Aorta (tissue), 5 donors: ENCODE results near the gene HOXD13. TPM values are rescaled to one million over a fixed set of nuclear protein-coding genes. Genes with fewer than 3 reads are reported as not detected.

Experiments used
- ATAC-seq: fragments of 200-7000 bp; cut with Tn5 transposase; one replicate; pipeline ENCODE4 v1.9.1; 2022; ENCODE audit warnings: moderate library complexity; ENCODE audit not compliant: low FRiP score
- DNase-seq, 2 donors: peaks; one replicate each; pipeline ENCODE4 v3.0.0-alpha.2; 2020
- H3K27ac ChIP-seq, 2 donors: one replicate each; pipeline ENCODE4 v1.5.1; 2013; ENCODE audit warnings: low read length in 2 of 2, mild to moderate bottlenecking in 2 of 2, moderate library complexity in 2 of 2, control low read depth in 1 of 2, inconsistent platforms in 1 of 2, low read depth in 1 of 2
- H3K27me3 ChIP-seq, 2 donors: one replicate each; pipeline ENCODE4 v1.6.1; 2013; ENCODE audit warnings: control low read depth in 1 of 2, low read length in 1 of 2, mild to moderate bottlenecking in 1 of 2, moderate library complexity in 1 of 2; ENCODE audit not compliant: insufficient read depth in 2 of 2, control insufficient read depth in 1 of 2
- H3K36me3 ChIP-seq, 2 donors: one replicate each; pipeline ENCODE4 v1.6.1; 2013; ENCODE audit warnings: control low read depth in 1 of 2, low read length in 1 of 2, mild to moderate bottlenecking in 1 of 2; ENCODE audit not compliant: insufficient read depth in 2 of 2, control insufficient read depth in 1 of 2
- H3K4me1 ChIP-seq, 2 donors: one replicate each; pipeline ENCODE4 v1.6.1; 2013; ENCODE audit warnings: low read length in 2 of 2, control low read depth in 1 of 2, mild to moderate bottlenecking in 1 of 2, moderate library complexity in 1 of 2; ENCODE audit not compliant: insufficient read depth in 2 of 2, control insufficient read depth in 1 of 2
- H3K4me3 ChIP-seq, 2 donors: one replicate each; pipeline ENCODE4 v1.5.1; 2013; ENCODE audit warnings: low read length in 2 of 2, control low read depth in 1 of 2, mild to moderate bottlenecking in 1 of 2
- H3K9me3 ChIP-seq: one replicate; pipeline ENCODE4 v1.6.1; 2013; ENCODE audit warnings: mild to moderate bottlenecking, low read length; ENCODE audit not compliant: control insufficient read depth
- WGBS, 2 donors: extraction: QIAGEN DNeasy Blood & Tissue Kit; methylation state at CpG; one replicate each; pipeline ENCODE4 v1.1.7; 2013; 5-methylcytosine and 5-hydroxymethylcytosine counted together
- intact Hi-C, 2 donors: fragments of 100-400 bp; cut with DNase I; formaldehyde crosslinking; loops; one replicate each; pipeline versions ENCODE4 v1.14.2 to v1.15.0; 2022
- polyA plus RNA-seq, 2 donors: library from polyadenylated mRNA; stranded (reverse); fragments of 200-250 nt; gene quantifications; one replicate each; pipeline ENCODE4 v1.2.3, GENCODE V29; 2013
- total RNA-seq, 2 donors: library from RNA; stranded (reverse); fragmentation: NEBNext Ultra II Directional; extraction: Animal tissue kit (Norgen Biotek cat#: 25700); gene quantifications; one replicate each; pipeline ENCODE4 v1.2.1, GENCODE V29; 2021
- donor health status: healthy with polysubstance abuse.
- donor health status: Bipolar disorder and iron deficiency.
- donor health status: DM: no; HTN: no; CAD: no.
- donor health status: DM: no; HTN: no; CAD: no.
- donor health status: DM: yes; HTN: yes; CAD: no.

The HOXD13 gene
- total and polyA plus RNA-seq, 4 donors: not detected

DNA sequence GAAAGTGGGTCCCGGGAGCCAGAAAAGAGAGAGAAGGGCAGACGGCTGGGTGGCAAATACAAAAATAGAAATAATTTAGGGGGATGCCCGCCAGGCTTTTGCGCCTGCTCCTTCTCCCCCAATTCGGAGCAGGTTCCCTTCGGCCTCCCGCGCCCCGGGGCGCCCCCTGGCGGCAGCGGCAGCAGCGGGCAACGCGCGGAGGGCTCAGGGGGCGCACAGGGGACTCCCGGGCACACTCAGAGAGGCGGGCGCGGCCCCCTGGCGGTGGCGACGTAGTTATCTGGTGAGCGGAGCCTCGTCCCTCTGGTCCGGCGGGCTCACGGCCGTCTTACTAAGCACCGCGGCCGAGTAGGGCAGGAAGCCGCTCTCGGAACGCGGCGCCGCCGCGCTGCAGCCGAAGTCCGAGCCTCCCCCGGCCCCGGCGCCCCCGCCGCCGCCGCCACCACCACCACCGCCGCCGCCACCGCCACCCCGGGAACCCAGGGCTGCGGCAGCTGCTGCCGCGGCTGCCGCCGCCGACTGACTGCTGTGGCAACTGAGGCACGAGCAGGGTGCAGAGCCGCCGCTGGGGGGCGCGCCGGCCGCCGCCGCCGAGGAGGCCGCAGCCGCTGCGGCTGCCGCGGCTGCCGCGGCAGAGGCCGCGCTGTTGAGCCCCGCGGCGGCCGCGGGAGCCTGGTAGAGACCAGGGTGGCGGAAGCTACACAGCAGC lies 12.5 kb upstream of the HOXD13 start:
- Histone ChIP-seq H3K9me3 (peaks cover 2% of the 10 kb centered on the region), H3K27me3 (no peaks in the 10 kb centered on the region), H3K36me3 (no peaks in the 10 kb centered on the region), H3K4me1 (no peaks in the 10 kb centered on the region), H3K27ac (no peak overlapping the region), H3K4me3 (peak overlapping the region in 1 of 2 donors; percentile 20)
- intact Hi-C loops: loop anchor here in 1 of 2 donors (10.0 kb wide), 1 partner anchor 1745 kb away; the partner anchor contains the start of gene SP9
- ATAC-seq (no peak), DNase-seq (peak in 1 of 2 donors; percentile 83)
- WGBS, 2 donors: 1 to 3% methylated on average over 45 to 86 of the region's 86 CpGs

DNA sequence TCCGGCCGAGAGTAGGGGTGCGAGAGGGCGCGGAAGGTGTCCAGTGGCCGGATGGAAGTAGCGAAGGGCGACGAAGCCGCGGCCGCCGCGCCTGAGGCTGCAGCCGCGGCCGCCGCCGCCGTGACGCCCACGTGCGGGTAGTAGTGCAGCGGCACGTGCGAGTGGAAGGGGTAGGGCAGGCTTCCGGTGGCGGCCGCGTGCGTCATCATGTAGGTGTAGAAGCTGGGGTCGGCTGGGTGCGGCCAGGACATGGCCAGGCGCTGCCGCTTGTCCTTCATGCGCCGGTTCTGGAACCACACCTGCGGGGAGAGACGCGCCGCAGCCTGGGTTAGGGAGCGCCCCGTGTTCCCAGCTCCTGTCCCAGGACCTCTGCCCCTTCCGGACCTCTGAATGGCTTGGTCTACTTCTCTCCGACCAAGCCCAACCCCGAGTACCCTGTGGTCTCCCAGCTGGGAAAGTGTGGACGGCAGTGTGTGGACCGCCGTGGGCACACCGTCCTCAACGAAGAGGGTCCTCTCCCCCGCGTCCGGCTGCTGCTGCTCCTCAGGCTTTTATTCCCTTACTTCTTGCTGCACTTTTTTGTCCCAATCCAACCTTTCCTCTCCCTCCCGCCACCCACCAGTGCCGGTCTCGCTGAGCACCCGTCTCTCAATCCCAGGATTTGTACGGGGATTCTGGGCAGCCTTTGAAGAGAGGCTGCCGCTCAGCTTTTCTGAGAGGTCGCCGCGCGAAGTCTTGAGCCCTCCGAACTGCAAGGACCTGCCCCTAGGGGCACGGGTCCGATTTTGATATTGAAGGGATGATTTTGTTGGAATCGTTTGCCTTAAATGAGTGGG lies 11.8 kb upstream of the HOXD13 start:
- ATAC-seq (no peak), DNase-seq (no peak)
- Histone ChIP-seq H3K9me3 (peaks cover 2% of the 10 kb centered on the region), H3K4me3 (peak overlapping the region in 1 of 2 donors; percentile 20), H3K27ac (no peak overlapping the region), H3K4me1 (no peaks in the 10 kb centered on the region), H3K27me3 (no peaks in the 10 kb centered on the region), H3K36me3 (no peaks in the 10 kb centered on the region)
- intact Hi-C loops: loop anchor here in 1 of 2 donors (10.0 kb wide), 1 partner anchor 1746 kb away; the partner anchor contains the start of gene SP9
- WGBS, 2 donors: 9% methylated on average over 67 to 68 of the region's 68 CpGs

- Histone ChIP-seq H3K27me3 (no peaks in the 10 kb centered on the region), H3K36me3 (no peaks in the 10 kb centered on the region), H3K4me1 (no peaks in the 10 kb centered on the region), H3K4me3 (no peak overlapping the region), H3K9me3 (peaks cover 2% of the 10 kb centered on the region), H3K27ac (no peak overlapping the region)
- intact Hi-C loops: loop anchor here in 1 of 2 donors (10.0 kb wide), 1 partner anchor 1747 kb away; the partner anchor contains the start of gene SP9
- WGBS, 2 donors: 12 to 13% methylated on average over 17 of the region's 17 CpGs
- no peak for DNase-seq
- no peak for ATAC-seq
These were observed 11.1 kb upstream of the HOXD13 start for GRCh38 chr2:176081376-176081836.

- WGBS, 2 donors: 12% methylated on average over 62 of the region's 62 CpGs
- Histone ChIP-seq H3K9me3 (peaks cover 2% of the 10 kb centered on the region), H3K27ac (no peak overlapping the region), H3K4me1 (no peaks in the 10 kb centered on the region), H3K4me3 (no peak overlapping the region), H3K36me3 (no peaks in the 10 kb centered on the region), H3K27me3 (no peaks in the 10 kb centered on the region)
- DNase-seq (no peak), ATAC-seq (no peak)
- intact Hi-C loops: loop anchor here in 1 of 2 donors (10.0 kb wide), 1 partner anchor 1747 kb away; the partner anchor contains the start of gene SP9
These were observed 10.5 kb upstream of the HOXD13 start for GRCh38 chr2:176081837-176082524.

DNA sequence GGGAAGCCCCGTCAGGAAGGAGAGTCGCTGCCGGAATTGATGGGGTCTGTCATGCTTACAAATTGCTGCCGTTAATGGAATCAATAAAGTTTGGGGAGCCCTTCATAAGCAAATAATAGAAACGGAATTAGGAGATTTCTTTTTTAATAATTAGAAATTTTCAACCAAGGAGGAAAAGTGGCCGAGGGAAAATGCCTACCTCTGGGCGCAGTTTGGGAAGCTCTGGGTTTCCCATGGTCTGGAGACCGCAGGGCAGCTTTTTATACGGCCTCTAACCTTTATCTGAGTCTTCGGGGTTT lies 10.0 kb upstream of the HOXD13 start:
- ATAC-seq (no peak), DNase-seq (no peak)
- Histone ChIP-seq H3K4me1 (no peaks in the 10 kb centered on the region), H3K27me3 (no peaks in the 10 kb centered on the region), H3K9me3 (peaks cover 2% of the 10 kb centered on the region), H3K27ac (no peak overlapping the region), H3K36me3 (no peaks in the 10 kb centered on the region), H3K4me3 (no peak overlapping the region)
- intact Hi-C loops: loop anchor here in 1 of 2 donors (10.0 kb wide), 1 partner anchor 1748 kb away; the partner anchor contains the start of gene SP9
- 20 to 21% methylated on average over 10 of the region's 10 CpGs for WGBS, 2 donors

- H3K27me3 ChIP-seq: no peaks in the 10 kb centered on the region
- H3K36me3 ChIP-seq: no peaks in the 10 kb centered on the region
- H3K4me1 ChIP-seq: no peaks in the 10 kb centered on the region
- peaks cover 2% of the 10 kb centered on the region for H3K9me3 ChIP-seq
- intact Hi-C loops: loop anchor here in 1 of 2 donors (10.0 kb wide), 1 partner anchor 1748 kb away; the partner anchor contains the start of gene SP9
- no peak overlapping the region for H3K27ac ChIP-seq
- DNase-seq (no peak), ATAC-seq (no peak)
- no peak overlapping the region for H3K4me3 ChIP-seq
- WGBS, 2 donors: 9% methylated on average over 66 of the region's 66 CpGs
These were observed 9.4 kb upstream of the HOXD13 start for GRCh38 chr2:176082824-176083751.

DNA sequence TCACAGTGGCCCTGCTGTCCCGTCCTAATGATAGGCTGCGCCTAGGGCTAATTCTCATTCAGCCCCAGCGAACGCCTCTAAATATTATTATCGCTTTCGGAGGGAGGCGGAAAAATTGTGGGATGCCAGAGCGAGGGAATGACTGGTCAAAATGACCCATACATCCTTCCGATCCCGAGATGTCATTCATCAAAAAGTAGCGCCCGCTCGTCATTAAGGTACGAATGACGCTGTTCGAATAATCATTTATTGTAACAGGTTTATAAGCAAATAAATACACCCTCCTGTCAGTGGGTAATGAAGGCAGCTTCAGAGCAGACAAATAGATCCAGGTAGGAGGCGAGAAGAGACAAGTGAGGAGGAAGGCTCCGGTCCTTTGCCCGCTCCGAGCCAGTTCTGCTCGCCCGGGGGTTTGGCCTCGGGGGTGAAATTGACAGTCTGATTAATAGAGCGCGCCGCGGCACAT lies 8.7 kb upstream of the HOXD13 start, which contains the start of gene EVX2:
EVX2 (minus strand) TSS at position 167 of the 466 bp plus-strand sequence. CDS start 186 bp downstream, outside the sequence.
- H3K4me1 ChIP-seq: no peaks in the 10 kb centered on the region
- no peak for ATAC-seq

More for the DNA sequence above, 8.7 kb upstream of the HOXD13 start, which contains the start of gene EVX2:
- Histone ChIP-seq H3K36me3 (no peaks in the 10 kb centered on the region), H3K27me3 (no peaks in the 10 kb centered on the region), H3K27ac (no peak within 1 kb of the TSS), H3K4me3 (no peak within 1 kb of the TSS), H3K9me3 (peaks cover 2% of the 10 kb centered on the region)
- 19 to 23% methylated on average over 27 of the region's 27 CpGs for WGBS, 2 donors
- intact Hi-C loops: loop anchor here in 1 of 2 donors (10.0 kb wide), 1 partner anchor 1749 kb away; the partner anchor contains the start of gene SP9
- no peak for DNase-seq
